MCF 10A (cell line): ENCODE data around the gene SLIT3. TPM values are rescaled to one million over a fixed set of nuclear protein-coding genes. Genes with fewer than 3 reads are reported as not detected.

Source experiments
- BruUV-seq: library from RNA; stranded (reverse); fragments of 400-500 nt; replicated peaks from 2 replicates; lab custom pipeline; 2021; lab: Mats Ljungman, UMichigan
- CTCF ChIA-PET: fragments of 300-600 bp; sonication (Branson Sonifier 250); formaldehyde crosslinking; extraction: SDS; loops from one replicate; lab custom pipeline; 2021; ENCODE audit warnings: antibody characterized with exemption, inconsistent platforms; lab: Yijun Ruan, JAX
- POLR2A ChIA-PET: fragments of 300-600, 350-650 bp; sonication (Branson Sonifier 250); formaldehyde crosslinking; extraction: SDS; loops from one replicate; lab custom pipeline; 2020; ENCODE audit warnings: antibody characterized with exemption, inconsistent platforms; lab: Yijun Ruan, JAX
- DNase-seq: peaks from one replicate; pipeline ENCODE4 v3.0.0-alpha.2; 2018; ENCODE audit not compliant: unreplicated experiment
- H3K27ac Mint-ChIP-seq: one replicate; pipeline ENCODE4 v1.8.0; 2022; ENCODE audit warnings: mild to moderate bottlenecking, low read depth, mixed read lengths; ENCODE audit not compliant: unreplicated experiment
- H3K27me3 Mint-ChIP-seq: one replicate; pipeline ENCODE4 v1.8.0; 2022; ENCODE audit warnings: mixed read lengths; ENCODE audit not compliant: insufficient read depth, unreplicated experiment
- H3K36me3 Mint-ChIP-seq: one replicate; pipeline ENCODE4 v1.8.0; 2022; ENCODE audit warnings: mild to moderate bottlenecking, moderate library complexity, mixed read lengths; ENCODE audit not compliant: insufficient read depth, unreplicated experiment
- H3K4me1 Mint-ChIP-seq: one replicate; pipeline ENCODE4 v1.8.0; 2022; ENCODE audit warnings: mixed read lengths; ENCODE audit not compliant: insufficient read depth, unreplicated experiment
- H3K4me3 Mint-ChIP-seq: one replicate; pipeline ENCODE4 v1.8.0; 2022; ENCODE audit warnings: mild to moderate bottlenecking, moderate library complexity, mixed read lengths; ENCODE audit not compliant: unreplicated experiment
- H3K9me3 Mint-ChIP-seq: one replicate; pipeline ENCODE4 v1.8.0; 2022; ENCODE audit warnings: mixed read lengths; ENCODE audit not compliant: unreplicated experiment
- intact Hi-C: fragments of 100-400 bp; cut with micrococcal nuclease; formaldehyde crosslinking; loops from 2 replicates; pipeline ENCODE4 v1.14.1; 2022
- total RNA-seq: library from RNA; stranded (reverse); gene quantifications from 2 replicates; pipeline ENCODE4 v1.2.3, GENCODE V29; 2022
- TF ChIP-seq, protein P1 (sequence below): fragments of 200-600 bp; IDR thresholded peaks from one replicate; pipeline ENCODE4 v1.8.0; 2022; ENCODE audit warnings: antibody characterized with exemption, mild to moderate bottlenecking; ENCODE audit not compliant: unreplicated experiment

Gene SLIT3
- total RNA-seq, 1 experiment from 2014 or later: 0.89 TPM

GRCh38 chr5:169072233-169072632 lies 228.7 kb downstream of the SLIT3 start:
- POLR2A ChIA-PET: interaction anchor here (0.7 kb wide), 1 partner anchor 40 kb away, joined by 4 read pairs; no protein-coding TSS in a partner anchor
- Mint-ChIP-seq H3K36me3 (no peaks in the 10 kb centered on the region), H3K9me3 (peaks cover 40% of the 10 kb centered on the region), H3K4me1 (no peaks in the 10 kb centered on the region), H3K27me3 (no peaks in the 10 kb centered on the region), H3K4me3 (no peak overlapping the region), H3K27ac (no peak overlapping the region)
- no TSS peak for BruUV-seq
- CTCF ChIA-PET: interaction anchor here (1.0 kb wide), 1 partner anchor 28 kb away, joined by 3 read pairs; no protein-coding TSS in a partner anchor
- DNase-seq: no peak
- intact Hi-C loops: no loop called here
- TF ChIP-seq, protein P1, sequence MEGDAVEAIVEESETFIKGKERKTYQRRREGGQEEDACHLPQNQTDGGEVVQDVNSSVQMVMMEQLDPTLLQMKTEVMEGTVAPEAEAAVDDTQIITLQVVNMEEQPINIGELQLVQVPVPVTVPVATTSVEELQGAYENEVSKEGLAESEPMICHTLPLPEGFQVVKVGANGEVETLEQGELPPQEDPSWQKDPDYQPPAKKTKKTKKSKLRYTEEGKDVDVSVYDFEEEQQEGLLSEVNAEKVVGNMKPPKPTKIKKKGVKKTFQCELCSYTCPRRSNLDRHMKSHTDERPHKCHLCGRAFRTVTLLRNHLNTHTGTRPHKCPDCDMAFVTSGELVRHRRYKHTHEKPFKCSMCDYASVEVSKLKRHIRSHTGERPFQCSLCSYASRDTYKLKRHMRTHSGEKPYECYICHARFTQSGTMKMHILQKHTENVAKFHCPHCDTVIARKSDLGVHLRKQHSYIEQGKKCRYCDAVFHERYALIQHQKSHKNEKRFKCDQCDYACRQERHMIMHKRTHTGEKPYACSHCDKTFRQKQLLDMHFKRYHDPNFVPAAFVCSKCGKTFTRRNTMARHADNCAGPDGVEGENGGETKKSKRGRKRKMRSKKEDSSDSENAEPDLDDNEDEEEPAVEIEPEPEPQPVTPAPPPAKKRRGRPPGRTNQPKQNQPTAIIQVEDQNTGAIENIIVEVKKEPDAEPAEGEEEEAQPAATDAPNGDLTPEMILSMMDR: no peak

DNA sequence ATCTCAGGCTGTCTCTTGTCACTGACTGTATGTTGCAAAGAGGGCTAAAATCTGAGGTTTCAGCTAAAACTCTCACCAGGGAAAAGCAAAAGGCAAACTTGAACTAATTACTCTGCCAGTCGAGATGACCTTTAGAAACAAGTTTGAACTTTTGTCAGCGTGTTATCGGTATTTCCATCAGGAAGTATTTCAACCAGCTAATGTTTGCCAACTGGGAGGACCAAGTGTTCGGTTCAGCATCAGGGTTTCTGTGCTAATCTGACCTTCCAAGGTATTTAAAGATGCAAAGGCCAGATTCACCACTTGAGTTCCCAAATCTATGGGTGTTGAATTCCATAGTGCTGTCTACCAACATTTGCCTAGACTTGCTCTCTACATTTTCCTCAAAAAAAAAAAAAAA lies 230.5 kb downstream of the SLIT3 start:
- TF ChIP-seq, protein P1: no peak
- H3K27ac Mint-ChIP-seq: no peak overlapping the region
- intact Hi-C loops: no loop called here

GRCh38 chr5:169067751-169068173 lies 233.2 kb downstream of the SLIT3 start:
- CTCF ChIA-PET: interaction anchor here (0.9 kb wide), 1 partner anchor 25 kb away, joined by 3 read pairs; no protein-coding TSS in a partner anchor
- H3K4me1 Mint-ChIP-seq: no peaks in the 10 kb centered on the region
- H3K27me3 Mint-ChIP-seq: no peaks in the 10 kb centered on the region

More for the DNA sequence above, 230.5 kb downstream of the SLIT3 start:
- H3K4me3 Mint-ChIP-seq: no peak overlapping the region
- ChIA-PET CTCF (interaction anchor here (0.6 kb wide), 1 partner anchor 123 kb away, joined by 3 read pairs; no protein-coding TSS in a partner anchor), POLR2A (no interaction called here)
- BruUV-seq: no TSS peak
- no peaks in the 10 kb centered on the region for H3K36me3 Mint-ChIP-seq
- H3K4me1 Mint-ChIP-seq: no peaks in the 10 kb centered on the region
- DNase-seq: no peak
- no peaks in the 10 kb centered on the region for H3K27me3 Mint-ChIP-seq
- H3K9me3 Mint-ChIP-seq: peaks cover 31% of the 10 kb centered on the region

GRCh38 chr5:169065400-169065799 lies 235.5 kb downstream of the SLIT3 start:
- ChIA-PET CTCF (no interaction called here), POLR2A (no interaction called here)
- no peaks in the 10 kb centered on the region for H3K27me3 Mint-ChIP-seq
- intact Hi-C loops: no loop called here
- peaks cover 19% of the 10 kb centered on the region for H3K9me3 Mint-ChIP-seq
- no peaks in the 10 kb centered on the region for H3K4me1 Mint-ChIP-seq
- no TSS peak for BruUV-seq
- no peak overlapping the region for H3K4me3 Mint-ChIP-seq
- DNase-seq: no peak
- no peak overlapping the region for H3K27ac Mint-ChIP-seq
- H3K36me3 Mint-ChIP-seq: no peaks in the 10 kb centered on the region
- TF ChIP-seq, protein P1: no peak

More at GRCh38 chr5:169067751-169068173, 233.2 kb downstream of the SLIT3 start:
- POLR2A ChIA-PET: no interaction called here
- Mint-ChIP-seq H3K4me3 (no peak overlapping the region), H3K9me3 (peaks cover 11% of the 10 kb centered on the region), H3K36me3 (no peaks in the 10 kb centered on the region), H3K27ac (no peak overlapping the region)
- no TSS peak for BruUV-seq
- TF ChIP-seq, protein P1: no peak
- no peak for DNase-seq
- intact Hi-C loops: no loop called here
